ENCODE measurements around the gene ZNF148.
"Not testable (repeated sequence)": the region's sequence is repeated elsewhere in the genome, so short reads cannot be mapped to it uniquely, and the experiment has no call there.

Gene ZNF148

GRCh38 chr3:125374996-125375941 lies at the start of gene ZNF148:
Gene ZNF148 (minus strand): TSS chr3:125375325. CDS start chr3:125313640, 61,685 bp downstream.
- ChIA-PET POLR2A (interaction anchor here (0.6 to 1.0 kb wide), 2 partner anchors 328 to 468 kb away, joined by 3 to 4 read pairs; no protein-coding TSS in a partner anchor), CTCF (interaction anchor here (0.9 to 2.4 kb wide), 5 partner anchors 10 to 24 kb away, joined by 3 to 7 read pairs (median 4); no protein-coding TSS in a partner anchor)
- TF ChIP-seq CTCF (IDR thresholded peaks at IDR 0.05; ENCODE audit: control extremely low read depth, extremely low read depth, low read depth, missing control alignments), result no peak
- DNase-seq (ENCODE audit: extremely low spot score), result peak; percentile 90

- ChIA-PET POLR2A (no interaction called here), CTCF (no interaction called here)
- TF ChIP-seq CTCF (IDR thresholded peaks at IDR 0.05; ENCODE audit: control extremely low read depth, extremely low read depth, low read depth, missing control alignments), result no peak
- no peak for DNase-seq (ENCODE audit: extremely low spot score)
Measured at GRCh38 chr3:125418306-125418705, 43.2 kb upstream of the ZNF148 start.

- POLR2A ChIA-PET, result no interaction called here
- CTCF ChIA-PET, result no interaction called here
- no peak for TF ChIP-seq CTCF (IDR thresholded peaks at IDR 0.05; ENCODE audit: control extremely low read depth, extremely low read depth, low read depth, missing control alignments)
- DNase-seq (ENCODE audit: extremely low spot score), result no peak
Measured at GRCh38 chr3:125416235-125416634, 41.1 kb upstream of the ZNF148 start.

GRCh38 chr3:125414669-125415068 lies 39.5 kb upstream of the ZNF148 start:
- no peak for TF ChIP-seq CTCF (IDR thresholded peaks at IDR 0.05; ENCODE audit: control extremely low read depth, extremely low read depth, low read depth, missing control alignments)
- CTCF ChIA-PET, result interaction anchor here (1.5 to 1.7 kb wide), 3 partner anchors 8 to 34 kb away, joined by 3 to 5 read pairs (median 4); no protein-coding TSS in a partner anchor
- DNase-seq (ENCODE audit: extremely low spot score), result no peak
- POLR2A ChIA-PET, result no interaction called here

- DNase-seq (ENCODE audit: extremely low spot score), result no peak
- ChIA-PET CTCF (no interaction called here), POLR2A (no interaction called here)
- no peak for TF ChIP-seq CTCF (IDR thresholded peaks at IDR 0.05; ENCODE audit: control extremely low read depth, extremely low read depth, low read depth, missing control alignments)
Measured at GRCh38 chr3:125410922-125411321, 35.8 kb upstream of the ZNF148 start.

- ChIA-PET CTCF (no interaction called here), POLR2A (no interaction called here)
- TF ChIP-seq CTCF (IDR thresholded peaks at IDR 0.05; ENCODE audit: control extremely low read depth, extremely low read depth, low read depth, missing control alignments), result no peak
- DNase-seq (ENCODE audit: extremely low spot score), result no peak
Measured at GRCh38 chr3:125406070-125406469, 30.9 kb upstream of the ZNF148 start.

- CTCF ChIA-PET, result interaction anchor here (2.1 kb wide), 1 partner anchor 12 kb away, joined by 4 read pairs; no protein-coding TSS in a partner anchor
- DNase-seq (ENCODE audit: extremely low spot score); POLR2A ChIA-PET: not testable (repeated sequence)
Measured at GRCh38 chr3:125405515-125405914, 30.4 kb upstream of the ZNF148 start.
